LNCAP (cell line): Measurements from ENCODE around the gene FANCC.

Source experiments
- TF ChIP-seq, protein P1 (sequence below): fragments of 450-650 bp; IDR thresholded peaks from 2 replicates; pipeline ENCODE4 v1.5.1; 2017; ENCODE audit warnings: mild to moderate bottlenecking

FANCC gene

DNA sequence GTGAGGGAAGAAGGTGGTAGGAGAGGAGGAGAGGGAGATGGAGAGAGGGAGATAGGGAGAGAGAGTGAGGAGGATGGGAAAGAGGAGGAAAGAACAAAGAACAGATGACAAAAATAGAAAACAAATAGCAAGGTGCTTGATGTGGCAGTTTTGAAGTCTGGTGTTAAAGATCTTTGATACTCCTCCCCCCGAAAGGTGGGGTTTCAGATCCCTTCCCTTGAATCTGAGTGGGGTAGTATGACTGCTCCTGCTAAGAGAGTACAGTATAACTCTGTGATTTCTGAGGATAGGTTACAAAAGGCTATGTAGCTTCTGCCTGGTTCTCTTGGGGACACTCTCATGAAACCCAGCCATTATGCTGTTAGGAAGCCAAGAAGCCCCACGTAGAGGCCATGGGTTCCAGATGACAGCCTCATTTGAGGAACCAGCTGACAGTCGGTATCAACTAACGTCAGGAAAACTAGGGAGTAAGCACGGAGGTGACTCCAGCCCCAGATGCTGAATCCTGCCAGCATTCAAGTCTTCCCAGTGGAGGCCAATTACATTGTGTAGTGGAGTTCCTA is 102.1 kb downstream of the FANCC start:
- TF ChIP-seq, protein P1, sequence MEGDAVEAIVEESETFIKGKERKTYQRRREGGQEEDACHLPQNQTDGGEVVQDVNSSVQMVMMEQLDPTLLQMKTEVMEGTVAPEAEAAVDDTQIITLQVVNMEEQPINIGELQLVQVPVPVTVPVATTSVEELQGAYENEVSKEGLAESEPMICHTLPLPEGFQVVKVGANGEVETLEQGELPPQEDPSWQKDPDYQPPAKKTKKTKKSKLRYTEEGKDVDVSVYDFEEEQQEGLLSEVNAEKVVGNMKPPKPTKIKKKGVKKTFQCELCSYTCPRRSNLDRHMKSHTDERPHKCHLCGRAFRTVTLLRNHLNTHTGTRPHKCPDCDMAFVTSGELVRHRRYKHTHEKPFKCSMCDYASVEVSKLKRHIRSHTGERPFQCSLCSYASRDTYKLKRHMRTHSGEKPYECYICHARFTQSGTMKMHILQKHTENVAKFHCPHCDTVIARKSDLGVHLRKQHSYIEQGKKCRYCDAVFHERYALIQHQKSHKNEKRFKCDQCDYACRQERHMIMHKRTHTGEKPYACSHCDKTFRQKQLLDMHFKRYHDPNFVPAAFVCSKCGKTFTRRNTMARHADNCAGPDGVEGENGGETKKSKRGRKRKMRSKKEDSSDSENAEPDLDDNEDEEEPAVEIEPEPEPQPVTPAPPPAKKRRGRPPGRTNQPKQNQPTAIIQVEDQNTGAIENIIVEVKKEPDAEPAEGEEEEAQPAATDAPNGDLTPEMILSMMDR = no peak

DNA sequence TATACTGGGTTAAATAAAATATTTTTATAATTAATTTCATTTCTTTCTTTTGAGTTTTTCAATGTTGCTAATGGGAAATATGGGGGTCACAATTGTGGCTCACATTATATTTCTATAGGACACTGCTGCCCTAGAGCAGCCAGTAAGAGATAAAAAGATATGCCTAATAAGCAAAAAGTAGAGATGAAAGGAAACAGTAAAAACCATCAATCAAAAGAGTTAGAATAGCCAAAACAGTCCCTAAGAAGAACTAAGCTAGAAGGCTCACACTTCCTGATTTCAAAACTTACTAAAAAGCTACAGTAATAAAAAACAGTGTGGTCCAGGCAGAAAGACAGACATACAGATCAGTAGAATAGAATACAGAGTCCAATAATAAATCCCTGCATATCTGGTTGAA is 104.4 kb downstream of the FANCC start:
- TF ChIP-seq, protein P1 = no peak

DNA sequence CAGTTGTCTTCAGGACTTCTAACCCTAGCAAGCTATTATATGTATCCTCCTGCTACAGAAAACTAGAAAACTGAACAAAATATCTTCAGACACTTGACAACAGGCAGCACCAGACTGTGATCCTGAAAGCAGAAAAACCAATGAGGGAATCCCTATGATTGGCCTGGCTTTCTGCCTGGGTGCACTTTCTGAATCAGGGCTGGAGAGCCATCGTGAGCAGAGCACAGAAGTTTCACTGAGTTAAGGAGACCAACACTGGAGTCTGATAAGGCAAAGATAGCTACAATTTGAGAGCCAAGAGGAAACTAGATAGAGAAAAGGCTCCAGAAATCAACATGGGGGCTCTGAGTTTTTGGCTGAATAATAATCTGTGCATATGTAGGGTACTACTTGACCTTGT is 106.5 kb downstream of the FANCC start:
- TF ChIP-seq, protein P1 = no peak

DNA sequence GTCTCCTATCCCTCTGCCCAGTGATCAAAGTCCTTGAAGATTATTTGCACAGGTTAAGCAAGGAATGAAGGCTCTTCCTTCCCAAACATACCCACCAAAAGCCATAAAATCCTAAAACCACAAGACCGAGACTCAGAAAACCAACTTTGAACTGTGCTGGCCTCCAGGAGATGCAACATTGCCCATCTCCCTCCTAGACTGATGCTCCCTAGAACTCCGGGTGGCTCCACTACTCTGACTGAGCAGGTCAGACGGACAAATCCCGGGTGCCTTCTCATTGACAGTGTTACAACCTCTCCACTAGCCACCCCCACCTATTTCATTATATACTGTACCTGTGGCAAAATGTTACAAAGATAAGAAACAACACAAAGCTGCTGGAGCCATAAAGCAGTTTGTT is 110.1 kb downstream of the FANCC start:
- TF ChIP-seq, protein P1 = no peak

DNA sequence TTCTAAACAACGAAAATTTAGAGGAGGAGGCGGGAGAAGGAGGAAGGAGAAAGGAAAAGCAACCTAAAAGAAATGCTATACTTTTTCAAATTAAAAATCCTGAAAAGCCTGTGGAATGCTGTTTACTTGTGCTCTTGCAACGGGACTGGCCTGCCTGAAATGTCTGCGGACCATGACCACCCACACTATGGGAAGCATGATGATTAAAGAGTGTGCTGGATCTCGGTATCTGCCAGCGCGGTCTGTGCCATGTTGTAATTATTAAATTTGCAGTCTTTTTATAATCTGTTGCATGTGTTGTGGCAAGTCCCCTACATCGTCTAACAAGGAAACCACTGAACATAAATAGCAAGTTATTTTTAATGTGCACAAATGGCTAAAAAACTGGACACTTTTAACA is 111.4 kb downstream of the FANCC start:
- TF ChIP-seq, protein P1 = no peak

DNA sequence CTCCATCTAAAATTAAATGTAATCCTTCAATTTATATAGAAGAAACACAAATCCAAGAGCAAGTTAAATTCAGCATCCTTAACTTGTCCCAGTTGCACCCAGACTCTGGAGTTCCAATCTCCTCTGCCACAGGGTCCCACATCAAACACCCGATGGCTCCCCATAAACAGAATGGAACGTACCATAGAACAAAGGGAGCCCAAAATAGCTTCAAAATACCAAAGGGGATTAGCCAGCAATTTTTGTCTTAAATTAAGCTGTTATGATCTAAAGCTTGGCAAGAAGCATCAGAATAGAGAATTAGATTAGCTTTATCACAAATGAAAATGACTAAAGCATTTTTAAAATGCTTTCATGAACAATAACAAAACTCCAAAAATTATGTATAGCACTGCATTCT is 112.8 kb downstream of the FANCC start:
- TF ChIP-seq, protein P1 = no peak

DNA sequence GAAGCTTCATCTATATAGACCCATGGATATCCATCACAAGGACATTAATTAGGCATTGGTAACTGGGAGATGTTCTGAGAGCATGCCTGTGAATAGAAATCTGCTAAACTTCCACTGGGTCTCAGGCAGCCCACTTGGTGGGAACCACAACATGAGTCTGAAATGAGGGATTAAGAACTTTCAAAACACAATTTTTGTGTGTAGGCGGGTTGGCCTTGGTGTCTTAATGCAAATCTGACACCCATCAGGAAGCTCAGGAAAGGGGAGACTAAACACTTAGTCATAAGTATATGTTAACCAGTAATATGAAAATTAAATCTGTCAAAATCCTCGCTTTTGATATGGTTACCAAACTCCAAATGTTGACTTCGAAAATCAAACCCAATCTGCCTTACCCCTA is 113.2 kb downstream of the FANCC start:
- TF ChIP-seq, protein P1 = no peak

DNA sequence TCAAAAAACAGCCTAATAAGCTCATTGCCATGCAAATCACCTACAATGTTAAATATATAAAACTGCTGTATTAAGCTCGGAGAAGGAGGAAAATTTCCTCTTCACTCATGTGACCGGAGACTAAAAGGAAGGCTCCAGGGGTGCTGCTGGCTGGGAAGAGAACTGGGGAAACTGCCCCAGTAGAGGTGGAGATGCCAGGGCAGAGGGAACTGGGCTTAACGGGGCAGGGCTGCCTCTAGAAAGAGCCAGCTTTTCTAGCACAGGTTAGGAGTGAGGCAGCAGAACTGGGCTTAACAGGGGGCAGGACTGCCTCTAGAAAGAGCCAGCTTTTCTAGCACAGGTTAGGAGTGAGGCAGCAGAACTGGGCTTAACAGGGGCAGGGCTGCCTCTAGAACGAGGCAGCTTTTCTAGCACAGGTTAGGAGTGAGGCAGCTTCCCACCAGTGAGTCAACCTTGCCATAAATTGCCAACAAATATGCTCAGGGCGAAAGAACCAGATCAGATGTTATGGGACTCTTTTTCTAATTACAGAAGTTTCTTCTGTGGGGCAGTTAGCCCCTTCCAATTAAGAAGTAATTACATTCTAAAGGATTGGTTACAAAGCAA is 115.3 kb downstream of the FANCC start:
- TF ChIP-seq, protein P1 = no peak
